OCI-LY3 (cell line): ENCODE results near the gene ASTN1.

Experiments used
- H2AFZ ChIP-seq: fragments of 200-600, 300-600 bp; shearing (Covaris generic); 2 replicates; pipeline ENCODE4 v1.6.0; 2014; ENCODE audit warnings: antibody characterized with exemption, low read depth, low read length
- H3K27ac ChIP-seq: fragments of 200-600, 300-600 bp; sonication (generic); 2 replicates; pipeline ENCODE4 v1.5.1; 2014; ENCODE audit warnings: mild to moderate bottlenecking, low read length, moderate library complexity, mixed read lengths
- H3K27me3 ChIP-seq: fragments of 200-600, 300-600 bp; sonication (generic); 2 replicates; pipeline ENCODE4 v1.6.1; 2014; ENCODE audit warnings: low read depth, low read length, mixed read lengths
- H3K36me3 ChIP-seq: fragments of 200-600, 300-600 bp; sonication (generic); replicated peaks from 2 replicates; pipeline ENCODE3; 2014; ENCODE audit warnings: low read depth, low read length, mixed read lengths
- H3K4me1 ChIP-seq: fragments of 300-600, 200-600 bp; sonication (generic); 2 replicates; pipeline ENCODE4 v1.6.1; 2014; ENCODE audit warnings: low read length, mixed read lengths
- H3K4me2 ChIP-seq: fragments of 200-600, 300-600 bp; sonication (generic); 2 replicates; pipeline ENCODE4 v1.6.1; 2014; ENCODE audit warnings: low read length, mixed read lengths
- H3K4me3 ChIP-seq: fragments of 300-600, 200-600 bp; sonication (generic); 2 replicates; pipeline ENCODE4 v1.5.1; 2014; ENCODE audit warnings: antibody characterized with exemption, mild to moderate bottlenecking, low read length, moderate library complexity
- H3K79me2 ChIP-seq: fragments of 300-600, 200-600 bp; shearing (Covaris generic); 2 replicates; pipeline ENCODE4 v1.6.1; 2014; ENCODE audit warnings: mild to moderate bottlenecking, low read length, mixed read lengths
- H3K9ac ChIP-seq: fragments of 300-600, 200-600 bp; shearing (Covaris generic); 2 replicates; pipeline ENCODE4 v1.6.0; 2014; ENCODE audit warnings: mild to moderate bottlenecking, low read length, moderate library complexity
- H3K9me3 ChIP-seq: fragments of 200-600, 300-600 bp; shearing (Covaris generic); 2 replicates; pipeline ENCODE4 v1.6.1; 2014; ENCODE audit warnings: low read length, mixed read lengths; ENCODE audit not compliant: insufficient read depth
- H4K20me1 ChIP-seq: fragments of 200-600, 300-600 bp; sonication (generic); 2 replicates; pipeline ENCODE4 v1.6.1; 2016; ENCODE audit warnings: low read length, mixed read lengths; ENCODE audit not compliant: insufficient read depth
- EZH2phosphoT487 ChIP-seq: fragments of 200-600 bp; shearing (Covaris generic); IDR thresholded peaks from 2 replicates; pipeline ENCODE4 v1.6.1; 2018; ENCODE audit warnings: antibody characterized with exemption, mixed run types, low read depth
- TF ChIP-seq, protein P1 (sequence below): fragments of 200-600, 300-600 bp; sonication (generic); IDR thresholded peaks from 2 replicates; pipeline ENCODE4 v1.5.1; 2014; ENCODE audit warnings: antibody characterized with exemption, low read length, low read depth

Gene ASTN1

DNA sequence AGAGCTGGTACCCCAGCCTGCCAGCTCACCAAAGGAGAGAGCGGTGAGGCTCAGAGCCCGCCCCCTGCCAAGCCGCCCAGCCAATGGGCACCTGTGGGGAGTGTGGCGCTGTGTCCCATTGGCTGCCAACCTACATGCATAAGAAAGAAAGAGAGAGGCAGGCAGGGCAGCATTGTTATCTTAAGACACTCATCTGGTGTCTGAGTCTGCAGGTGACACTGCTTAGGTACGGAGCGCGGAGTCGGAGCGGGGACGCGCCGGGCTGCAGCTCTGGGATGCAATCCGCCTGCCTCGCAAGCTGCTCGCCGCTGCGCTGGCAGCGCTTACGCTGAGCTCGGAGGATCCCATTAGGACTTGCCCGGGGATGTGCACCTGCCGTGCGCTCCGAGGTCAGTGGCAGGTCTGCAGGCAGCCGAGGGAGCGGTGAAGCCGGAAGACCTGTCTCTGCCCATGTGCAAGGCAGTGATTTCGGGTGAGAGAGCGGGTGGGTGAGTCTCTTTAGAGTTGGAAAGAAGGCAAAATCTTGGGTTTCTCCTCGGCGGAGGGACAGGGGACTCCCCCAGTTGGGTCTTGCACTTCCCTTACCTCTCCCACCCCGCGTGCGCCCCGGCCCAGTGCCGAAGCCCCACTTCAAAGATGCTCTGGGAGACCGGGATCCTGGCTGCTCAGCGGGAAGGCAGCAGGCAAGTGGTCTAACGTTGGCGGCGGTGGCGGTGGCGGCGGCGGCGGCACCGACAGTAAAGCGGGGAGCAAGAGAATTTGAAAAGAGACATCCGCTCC, 6.4 kb upstream of the ASTN1 start, which contains the start of gene BRINP2:
Gene BRINP2 (plus strand): TSS at position 203 of the 780 bp plus-strand sequence. CDS start 58,919 bp downstream, outside the sequence.
- H3K4me3 ChIP-seq = no peak within 1 kb of the TSS
- H4K20me1 ChIP-seq = no peaks in the 10 kb centered on the region
- H3K27me3 ChIP-seq = peaks cover 12% of the 10 kb centered on the region; the same call in 1 of the 2 replicates
- H3K36me3 ChIP-seq = no peaks in the 10 kb centered on the region
- H3K4me1 ChIP-seq = no peaks in the 10 kb centered on the region
- no peaks in the 10 kb centered on the region for H3K79me2 ChIP-seq
- H3K27ac ChIP-seq = no peak within 1 kb of the TSS
- no peaks in the 10 kb centered on the region for H3K9me3 ChIP-seq
- H3K9ac ChIP-seq = no peak within 1 kb of the TSS
- TF ChIP-seq, protein P1, sequence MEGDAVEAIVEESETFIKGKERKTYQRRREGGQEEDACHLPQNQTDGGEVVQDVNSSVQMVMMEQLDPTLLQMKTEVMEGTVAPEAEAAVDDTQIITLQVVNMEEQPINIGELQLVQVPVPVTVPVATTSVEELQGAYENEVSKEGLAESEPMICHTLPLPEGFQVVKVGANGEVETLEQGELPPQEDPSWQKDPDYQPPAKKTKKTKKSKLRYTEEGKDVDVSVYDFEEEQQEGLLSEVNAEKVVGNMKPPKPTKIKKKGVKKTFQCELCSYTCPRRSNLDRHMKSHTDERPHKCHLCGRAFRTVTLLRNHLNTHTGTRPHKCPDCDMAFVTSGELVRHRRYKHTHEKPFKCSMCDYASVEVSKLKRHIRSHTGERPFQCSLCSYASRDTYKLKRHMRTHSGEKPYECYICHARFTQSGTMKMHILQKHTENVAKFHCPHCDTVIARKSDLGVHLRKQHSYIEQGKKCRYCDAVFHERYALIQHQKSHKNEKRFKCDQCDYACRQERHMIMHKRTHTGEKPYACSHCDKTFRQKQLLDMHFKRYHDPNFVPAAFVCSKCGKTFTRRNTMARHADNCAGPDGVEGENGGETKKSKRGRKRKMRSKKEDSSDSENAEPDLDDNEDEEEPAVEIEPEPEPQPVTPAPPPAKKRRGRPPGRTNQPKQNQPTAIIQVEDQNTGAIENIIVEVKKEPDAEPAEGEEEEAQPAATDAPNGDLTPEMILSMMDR = no peak
- no peak for TF ChIP-seq EZH2phosphoT487
- no peak within 1 kb of the TSS for H2AFZ ChIP-seq
- H3K4me2 ChIP-seq = no peak within 1 kb of the TSS

DNA sequence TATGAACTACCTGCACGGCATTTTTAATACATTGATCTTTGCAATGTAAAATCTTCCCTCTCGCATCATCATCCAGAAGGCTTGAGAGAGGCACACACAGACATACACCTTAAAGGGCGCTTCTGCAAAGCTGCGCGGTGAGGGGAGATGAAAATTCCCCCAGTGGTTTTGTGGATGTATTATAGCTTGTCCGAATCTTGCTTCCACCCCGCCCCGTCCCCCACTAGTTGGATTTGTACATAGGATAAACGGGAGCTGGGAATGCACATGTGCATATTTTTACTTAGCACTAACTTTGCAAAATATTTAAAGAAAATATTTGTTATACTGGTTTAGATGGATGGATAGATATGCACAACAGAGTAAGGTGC, 542 bp upstream of the ASTN1 start:
- Histone ChIP-seq H3K4me3 (no peak overlapping the region), H2AFZ (no peak overlapping the region), H3K4me1 (no peaks in the 10 kb centered on the region), H3K9ac (no peak overlapping the region), H3K79me2 (no peaks in the 10 kb centered on the region), H3K27me3 (peaks cover 12% of the 10 kb centered on the region; the same call in 1 of the 2 replicates), H3K4me2 (no peak overlapping the region), H3K36me3 (no peaks in the 10 kb centered on the region), H4K20me1 (no peaks in the 10 kb centered on the region), H3K9me3 (no peaks in the 10 kb centered on the region), H3K27ac (no peak overlapping the region)
- TF ChIP-seq, protein P1 = no peak
- TF ChIP-seq EZH2phosphoT487 = no peak

DNA sequence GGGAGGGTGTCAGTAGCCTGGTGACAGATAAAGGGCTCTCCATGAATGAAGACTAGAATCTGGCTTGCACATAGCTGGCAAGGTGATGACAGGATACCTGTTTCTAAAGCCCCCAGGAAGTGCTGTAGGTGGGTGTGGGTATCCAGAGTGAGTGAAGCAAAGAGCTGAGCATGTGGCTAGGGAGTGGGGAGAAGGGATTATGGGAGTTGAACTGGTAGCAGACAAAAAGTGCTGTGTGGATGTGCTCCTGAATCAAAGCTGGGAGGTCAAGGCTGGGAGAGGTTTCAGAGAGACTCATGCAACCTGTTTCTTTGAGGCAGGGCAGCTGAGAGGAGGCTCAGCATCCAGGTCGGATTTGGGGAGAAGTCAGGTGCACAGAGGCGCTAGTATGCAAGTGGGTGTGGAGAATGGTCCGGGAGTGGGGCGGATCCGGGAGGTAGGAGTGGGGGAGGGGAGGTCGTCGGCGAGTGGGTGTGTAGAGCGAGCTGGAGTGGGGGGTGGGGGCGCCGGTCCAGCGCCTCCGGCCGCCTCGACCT, 600 bp downstream of the ASTN1 start:
- Histone ChIP-seq H3K9me3 (no peaks in the 10 kb centered on the region), H3K79me2 (no peaks in the 10 kb centered on the region), H3K27ac (no peak overlapping the region), H3K9ac (no peak overlapping the region), H3K4me1 (no peaks in the 10 kb centered on the region), H3K27me3 (peaks cover 8% of the 10 kb centered on the region; the same call in 1 of the 2 replicates), H2AFZ (no peak overlapping the region), H3K4me2 (no peak overlapping the region), H4K20me1 (no peaks in the 10 kb centered on the region), H3K4me3 (no peak overlapping the region), H3K36me3 (no peaks in the 10 kb centered on the region)
- TF ChIP-seq EZH2phosphoT487 = no peak
- TF ChIP-seq, protein P1 = no peak

DNA sequence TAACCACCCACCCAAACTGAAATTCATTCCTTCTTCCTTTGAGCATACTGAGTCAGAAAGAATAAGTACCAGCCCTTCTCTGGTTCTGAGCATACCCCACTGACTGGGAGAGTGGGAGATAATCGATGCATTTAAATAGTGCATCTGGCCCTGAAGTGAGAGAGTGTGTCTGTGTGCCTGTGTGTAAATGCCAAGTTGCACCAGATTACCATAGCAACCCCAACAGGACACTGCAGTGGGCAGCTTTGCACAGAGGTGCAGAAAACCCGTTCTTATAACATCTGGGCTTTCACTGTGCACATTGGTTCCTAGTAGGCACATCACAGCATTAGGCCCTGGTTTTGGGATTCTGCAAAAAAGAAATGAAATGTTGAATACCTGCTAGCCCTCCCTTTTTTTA, 2.3 kb downstream of the ASTN1 start:
- H3K4me3 ChIP-seq = no peak overlapping the region
- H3K79me2 ChIP-seq = no peaks in the 10 kb centered on the region
- no peak overlapping the region for H3K4me2 ChIP-seq
- no peak overlapping the region for H3K27ac ChIP-seq
- no peak for TF ChIP-seq EZH2phosphoT487
- TF ChIP-seq, protein P1 = no peak
- no peak overlapping the region for H2AFZ ChIP-seq
- no peaks in the 10 kb centered on the region for H3K9me3 ChIP-seq
- no peaks in the 10 kb centered on the region for H3K27me3 ChIP-seq
- H3K9ac ChIP-seq = no peak overlapping the region
- H4K20me1 ChIP-seq = no peaks in the 10 kb centered on the region
- H3K4me1 ChIP-seq = no peaks in the 10 kb centered on the region
- H3K36me3 ChIP-seq = no peaks in the 10 kb centered on the region
